HCT116 (cell line): ENCODE data around the gene TLN1. TPM values are rescaled to one million over a fixed set of nuclear protein-coding genes. Genes with fewer than 3 reads are reported as not detected.
A peak's percentile ranks its signal among the peaks of the same experiment; 100 is the strongest.

ENCODE experiments used
- ATAC-seq: fragments of 200-7000 bp; cut with Tn5 transposase; 2 replicates; pipeline ENCODE4 v1.9.1; 2020; ENCODE audit warnings: mild to moderate bottlenecking, moderate library complexity
- BruUV-seq: library from RNA; stranded (reverse); fragments of 400-500 nt; replicated peaks from 2 replicates; lab custom pipeline; 2021; lab: Mats Ljungman, UMichigan
- CTCF ChIA-PET: fragments of 300-600 bp; sonication (Branson Sonifier 250); formaldehyde crosslinking; loops from one replicate; lab custom pipeline; 2021; ENCODE audit warnings: antibody characterized with exemption; lab: Charles Lee
- POLR2A ChIA-PET: fragments of 300-600, 350-600 bp; sonication (Branson Sonifier 250); formaldehyde crosslinking; loops from one replicate; lab custom pipeline; 2021; ENCODE audit warnings: antibody characterized with exemption; lab: Charles Lee
- RAD21 ChIA-PET, 2 experiments: fragments of 300-600 bp; sonication (Branson Sonifier 250); formaldehyde crosslinking; loops; one replicate each; lab custom pipeline; 2023; ENCODE audit warnings: low total read pairs in 2 of 2; ENCODE audit not compliant: uncharacterized antibody in 2 of 2, unreplicated experiment in 2 of 2, low non-redundant PET in 1 of 2; lab: Charles Lee
- DNase-seq: peaks from one replicate; pipeline ENCODE4 v3.0.0-alpha.2; 2010; ENCODE audit warnings: low read depth, low spot score
- H2AFZ ChIP-seq: fragments of 200-600 bp; shearing (Covaris generic), sonication (generic); 2 replicates; pipeline ENCODE4 v1.6.1; 2017; ENCODE audit warnings: low read depth, mixed run types, mixed read lengths, antibody characterized with exemption, low read length; ENCODE audit not compliant: poor library complexity, severe bottlenecking
- H3K27ac ChIP-seq: 2 replicates; pipeline ENCODE4 v1.5.1; 2012; ENCODE audit warnings: low read depth, low read length
- H3K27me3 ChIP-seq: fragments of 200-600 bp; sonication (generic); 2 replicates; pipeline ENCODE4 v1.6.1; 2016; ENCODE audit warnings: mixed run types, low read length, mixed read lengths; ENCODE audit not compliant: insufficient read depth
- H3K36me3 ChIP-seq, 2 experiments: fragments of 200-500 bp in 1 of 2; fragments of 200-600 bp in 1 of 2; sonication (Bioruptor generic) in 1 of 2; sonication (generic) in 1 of 2; 2 replicates each; pipeline versions ENCODE4 v1.5.1 to v1.6.1; 2014 to 2016; ENCODE audit warnings: low read length in 2 of 2, inconsistent platforms in 1 of 2, mixed read lengths in 1 of 2, mixed run types in 1 of 2; ENCODE audit not compliant: insufficient read depth in 2 of 2, control insufficient read depth in 1 of 2
- H3K4me1 ChIP-seq, 2 experiments: fragments of 200-600 bp in 1 of 2; sonication (generic) in 1 of 2; 2 replicates each; pipeline versions ENCODE4 v1.5.1 to v1.6.1; 2012 to 2017; ENCODE audit warnings: low read length in 2 of 2, inconsistent platforms in 1 of 2, mild to moderate bottlenecking in 1 of 2, mixed read lengths in 1 of 2, mixed run types in 1 of 2, moderate library complexity in 1 of 2; ENCODE audit not compliant: insufficient read depth in 2 of 2, control insufficient read depth in 1 of 2
- H3K4me2 ChIP-seq: fragments of 200-600 bp; sonication (generic); 2 replicates; pipeline ENCODE4 v1.6.1; 2017; ENCODE audit warnings: mixed run types, low read length, mixed read lengths
- H3K4me3 ChIP-seq, 2 experiments: fragments of 200-600 bp in 1 of 2; sonication (generic) in 1 of 2; replicated peaks in 1 of 2; 2 replicates each; pipeline ENCODE4 v1.5.1; 2011 to 2016; ENCODE audit warnings: low read length in 2 of 2, control low read depth in 1 of 2, low read depth in 1 of 2, mild to moderate bottlenecking in 1 of 2, mixed read lengths in 1 of 2, mixed run types in 1 of 2
- H3K79me2 ChIP-seq: fragments of 200-600 bp; sonication (generic); 2 replicates; pipeline ENCODE4 v1.6.1; 2017; ENCODE audit warnings: mild to moderate bottlenecking, mixed run types, low read length, moderate library complexity, mixed read lengths; ENCODE audit not compliant: insufficient read depth
- H3K9ac ChIP-seq: fragments of 200-600 bp; sonication (generic); 2 replicates; pipeline ENCODE4 v1.6.1; 2016; ENCODE audit warnings: low read length, mixed read lengths
- H3K9me2 ChIP-seq: fragments of 200-600 bp; sonication (generic), shearing (Covaris generic); 2 replicates; pipeline ENCODE4 v1.6.1; 2017; ENCODE audit warnings: mixed run types, mild to moderate bottlenecking, moderate library complexity; ENCODE audit not compliant: insufficient read depth
- H3K9me3 ChIP-seq, 2 experiments: fragments of 200-500 bp in 1 of 2; fragments of 200-600 bp in 1 of 2; sonication (Bioruptor generic) in 1 of 2; sonication (generic) in 1 of 2; 2 replicates each; pipeline ENCODE4 v1.6.1; 2014 to 2017; ENCODE audit warnings: low read length in 2 of 2, mixed read lengths in 2 of 2, inconsistent platforms in 1 of 2, low read depth in 1 of 2, mild to moderate bottlenecking in 1 of 2, mixed run types in 1 of 2, moderate library complexity in 1 of 2; ENCODE audit not compliant: control insufficient read depth in 1 of 2, insufficient read depth in 1 of 2
- H4K20me1 ChIP-seq: fragments of 200-600 bp; sonication (generic), shearing (Covaris generic); 2 replicates; pipeline ENCODE4 v1.6.1; 2017; ENCODE audit warnings: mixed run types, mild to moderate bottlenecking, moderate library complexity; ENCODE audit not compliant: insufficient read depth
- ATF3 ChIP-seq: IDR thresholded peaks from 2 replicates; pipeline ENCODE4 v1.6.1; 2012
- CEBPB ChIP-seq: IDR thresholded peaks from 2 replicates; pipeline ENCODE4 v1.6.1; 2012; ENCODE audit warnings: low read depth
- EGR1 ChIP-seq: IDR thresholded peaks from 2 replicates; pipeline ENCODE4 v1.6.1; 2012; ENCODE audit warnings: low read depth
- EZH2 ChIP-seq: fragments of 200-600 bp; sonication (generic); IDR thresholded peaks from 2 replicates; pipeline ENCODE4 v1.6.1; 2017; ENCODE audit warnings: antibody characterized with exemption, mixed run types
- EZH2phosphoT487 ChIP-seq: fragments of 200-600 bp; IDR thresholded peaks from 2 replicates; pipeline ENCODE4 v1.6.1; 2018; ENCODE audit warnings: antibody characterized with exemption, borderline replicate concordance
- FOSL1 ChIP-seq: IDR thresholded peaks from 2 replicates; pipeline ENCODE4 v1.6.1; 2012; ENCODE audit warnings: low read depth
- JUND ChIP-seq: IDR thresholded peaks from 2 replicates; pipeline ENCODE4 v1.6.1; 2012
- POLR2A ChIP-seq: IDR thresholded peaks from 2 replicates; pipeline ENCODE4 v1.7.0; 2011; ENCODE audit warnings: borderline replicate concordance; ENCODE audit not compliant: insufficient read depth, insufficient read length; ENCODE audit errors: extremely low read depth
- POLR2AphosphoS5 ChIP-seq: IDR thresholded peaks from 2 replicates; pipeline ENCODE4 v1.6.1; 2011; ENCODE audit warnings: mild to moderate bottlenecking, low read depth, low read length, moderate library complexity
- RAD21 ChIP-seq: IDR thresholded peaks from 2 replicates; pipeline ENCODE4 v1.6.1; 2012; ENCODE audit warnings: low read depth, mild to moderate bottlenecking
- SIN3A ChIP-seq: IDR thresholded peaks from 2 replicates; pipeline ENCODE4 v1.6.1; 2012; ENCODE audit warnings: low read depth
- SRF ChIP-seq: IDR thresholded peaks from 2 replicates; pipeline ENCODE4 v1.6.1; 2012; ENCODE audit warnings: low read depth
- TCF7L2 ChIP-seq: IDR thresholded peaks from 2 replicates; pipeline ENCODE4 v1.7.0; 2011; ENCODE audit warnings: borderline replicate concordance, inconsistent platforms; ENCODE audit not compliant: insufficient read depth, insufficient read length; ENCODE audit errors: extremely low read depth
- YY1 ChIP-seq: IDR thresholded peaks from 2 replicates; pipeline ENCODE4 v1.6.1; 2011; ENCODE audit warnings: low read length, low read depth, moderate library complexity, mild to moderate bottlenecking; ENCODE audit not compliant: insufficient replicate concordance; ENCODE audit errors: extremely low read depth
- ZFX ChIP-seq: fragments of 450-650 bp; IDR thresholded peaks from 2 replicates; pipeline ENCODE4 v1.6.1; 2017
- ZNF274 ChIP-seq: fragments of 200-500 bp; sonication (Bioruptor generic); IDR thresholded peaks from 2 replicates; pipeline ENCODE4 v1.6.1; 2014; ENCODE audit warnings: mild to moderate bottlenecking, low read depth, low read length, inconsistent platforms
- intact Hi-C: fragments of 100-400 bp; cut with micrococcal nuclease; formaldehyde crosslinking; loops from 2 replicates; pipeline ENCODE4 v1.10.0; 2022
- total RNA-seq: library from RNA; stranded (reverse); gene quantifications from one replicate; pipeline ENCODE4 v1.2.1, GENCODE V29; 2021; ENCODE audit not compliant: unreplicated experiment
- TF ChIP-seq, protein P1 (sequence below): IDR thresholded peaks from 2 replicates; pipeline ENCODE4 v1.6.1; 2011; ENCODE audit warnings: mild to moderate bottlenecking, low read length, moderate library complexity; ENCODE audit not compliant: insufficient replicate concordance; ENCODE audit errors: extremely low read depth
- TF ChIP-seq, protein P2 (sequence below), 3 experiments: fragments of 200-600 bp in 1 of 3; sonication (generic) in 1 of 3; IDR thresholded peaks in 2 of 3; conservative IDR thresholded peaks in 1 of 3; 2 replicates each; pipeline ENCODE4 v1.5.1; 2012 to 2017; ENCODE audit warnings: low read depth in 2 of 3, low read length in 2 of 3, antibody characterized with exemption in 1 of 3, borderline replicate concordance in 1 of 3, control low read depth in 1 of 3, mild to moderate bottlenecking in 1 of 3, mixed read lengths in 1 of 3, mixed run types in 1 of 3, moderate library complexity in 1 of 3; ENCODE audit not compliant: insufficient read depth in 1 of 3
- TF ChIP-seq, protein P3 (sequence below): IDR thresholded peaks from 2 replicates; pipeline ENCODE4 v1.6.1; 2012; ENCODE audit warnings: low read depth

The TLN1 gene
- total RNA-seq, 1 experiment from 2014 or later = 144 TPM

DNA sequence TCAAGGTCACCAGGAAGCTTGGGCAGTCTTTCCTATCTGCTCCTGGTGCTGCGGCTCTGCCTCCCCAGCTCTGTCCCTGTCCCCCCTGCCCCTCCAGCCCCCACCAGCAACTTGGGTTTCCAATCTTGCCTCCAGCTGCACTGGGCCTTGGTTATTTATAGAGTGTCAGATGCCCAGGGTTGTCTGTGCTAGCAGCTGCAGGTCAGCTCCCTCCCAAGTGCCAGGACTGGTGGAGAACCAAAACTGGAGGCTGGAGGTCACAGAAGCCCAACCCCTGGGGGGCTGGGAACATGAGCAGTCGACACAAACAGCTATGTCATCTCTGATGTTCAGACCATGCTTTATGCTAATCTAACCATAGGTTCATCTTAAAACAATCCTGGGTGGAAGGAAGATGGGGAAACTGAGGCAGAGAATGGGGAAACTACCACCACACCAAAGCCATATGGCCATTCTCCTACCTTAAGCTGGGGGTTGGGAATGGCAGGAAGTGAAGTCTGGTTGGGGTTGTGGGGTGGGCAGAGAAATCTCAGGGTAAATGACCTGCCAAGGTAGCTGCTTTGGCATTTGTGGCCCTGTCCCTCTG lies 43.9 kb downstream of the TLN1 start:
- RAD21 ChIA-PET = interaction anchor here (0.6 to 1.2 kb wide), 2 partner anchors 30 to 61 kb away, joined by 3 to 5 read pairs; partner anchors contain the start of genes CCDC107 (in 1 of the 2), GBA2 (in 1 of the 2), RGP1 (in 1 of the 2) and RMRP (in 1 of the 2)
- Histone ChIP-seq H3K9ac (peak overlapping the region; percentile 96), H3K4me3 (peak overlapping the region; percentile 83 to 90), H3K27me3 (no peaks in the 10 kb centered on the region), H3K4me2 (peak overlapping the region; percentile 90), H3K4me1 (peaks cover 18 to 30% of the 10 kb centered on the region in 2 experiments), H2AFZ (no peak overlapping the region), H4K20me1 (no peaks in the 10 kb centered on the region), H3K79me2 (peaks cover 45% of the 10 kb centered on the region), H3K9me2 (no peaks in the 10 kb centered on the region), H3K36me3 (peaks cover 39 to 48% of the 10 kb centered on the region in 2 experiments; a peak in 3 of 4 replicates), H3K9me3 (no peaks in the 10 kb centered on the region), H3K27ac (peak overlapping the region; percentile 97)
- CTCF ChIA-PET = interaction anchor here (1.3 to 2.3 kb wide), 2 partner anchors 9 to 24 kb away, joined by 3 to 15 read pairs; partner anchors contain the start of gene ARHGEF39
- intact Hi-C loops = no loop called here
- POLR2A ChIA-PET = interaction anchor here (0.9 to 4.2 kb wide), 5 partner anchors 8 to 44 kb away, joined by 3 to 16 read pairs (median 5); partner anchors contain the start of genes ARHGEF39, CCDC107, CREB3 and RMRP
- no TSS peak for BruUV-seq
- no peak for TF ChIP-seq FOSL1
- TF ChIP-seq POLR2A = no peak
- no peak for TF ChIP-seq CEBPB
- no peak for TF ChIP-seq EZH2phosphoT487
- TF ChIP-seq, protein P1, sequence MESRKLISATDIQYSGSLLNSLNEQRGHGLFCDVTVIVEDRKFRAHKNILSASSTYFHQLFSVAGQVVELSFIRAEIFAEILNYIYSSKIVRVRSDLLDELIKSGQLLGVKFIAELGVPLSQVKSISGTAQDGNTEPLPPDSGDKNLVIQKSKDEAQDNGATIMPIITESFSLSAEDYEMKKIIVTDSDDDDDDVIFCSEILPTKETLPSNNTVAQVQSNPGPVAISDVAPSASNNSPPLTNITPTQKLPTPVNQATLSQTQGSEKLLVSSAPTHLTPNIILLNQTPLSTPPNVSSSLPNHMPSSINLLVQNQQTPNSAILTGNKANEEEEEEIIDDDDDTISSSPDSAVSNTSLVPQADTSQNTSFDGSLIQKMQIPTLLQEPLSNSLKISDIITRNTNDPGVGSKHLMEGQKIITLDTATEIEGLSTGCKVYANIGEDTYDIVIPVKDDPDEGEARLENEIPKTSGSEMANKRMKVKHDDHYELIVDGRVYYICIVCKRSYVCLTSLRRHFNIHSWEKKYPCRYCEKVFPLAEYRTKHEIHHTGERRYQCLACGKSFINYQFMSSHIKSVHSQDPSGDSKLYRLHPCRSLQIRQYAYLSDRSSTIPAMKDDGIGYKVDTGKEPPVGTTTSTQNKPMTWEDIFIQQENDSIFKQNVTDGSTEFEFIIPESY = no peak
- no peak for TF ChIP-seq SRF
- TF ChIP-seq ZFX = no peak
- no peak for TF ChIP-seq ATF3
- TF ChIP-seq TCF7L2 = no peak
- no peak for TF ChIP-seq JUND
- no peak for TF ChIP-seq YY1
- TF ChIP-seq EGR1 = no peak
- TF ChIP-seq EZH2 = no peak
- no peak for TF ChIP-seq ZNF274
- no peak for TF ChIP-seq RAD21
- TF ChIP-seq SIN3A = no peak
- TF ChIP-seq, protein P2, sequence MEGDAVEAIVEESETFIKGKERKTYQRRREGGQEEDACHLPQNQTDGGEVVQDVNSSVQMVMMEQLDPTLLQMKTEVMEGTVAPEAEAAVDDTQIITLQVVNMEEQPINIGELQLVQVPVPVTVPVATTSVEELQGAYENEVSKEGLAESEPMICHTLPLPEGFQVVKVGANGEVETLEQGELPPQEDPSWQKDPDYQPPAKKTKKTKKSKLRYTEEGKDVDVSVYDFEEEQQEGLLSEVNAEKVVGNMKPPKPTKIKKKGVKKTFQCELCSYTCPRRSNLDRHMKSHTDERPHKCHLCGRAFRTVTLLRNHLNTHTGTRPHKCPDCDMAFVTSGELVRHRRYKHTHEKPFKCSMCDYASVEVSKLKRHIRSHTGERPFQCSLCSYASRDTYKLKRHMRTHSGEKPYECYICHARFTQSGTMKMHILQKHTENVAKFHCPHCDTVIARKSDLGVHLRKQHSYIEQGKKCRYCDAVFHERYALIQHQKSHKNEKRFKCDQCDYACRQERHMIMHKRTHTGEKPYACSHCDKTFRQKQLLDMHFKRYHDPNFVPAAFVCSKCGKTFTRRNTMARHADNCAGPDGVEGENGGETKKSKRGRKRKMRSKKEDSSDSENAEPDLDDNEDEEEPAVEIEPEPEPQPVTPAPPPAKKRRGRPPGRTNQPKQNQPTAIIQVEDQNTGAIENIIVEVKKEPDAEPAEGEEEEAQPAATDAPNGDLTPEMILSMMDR (IDR thresholded peaks at IDR 0.05 in 2 of 3, conservative IDR thresholded peaks at IDR 0.05 in 1 of 3; ENCODE audit: borderline replicate concordance in 1 of 3, insufficient read depth in 1 of 3, low read depth in 2 of 3, low read length in 2 of 3) = no peak
- TF ChIP-seq POLR2AphosphoS5 = no peak
- TF ChIP-seq, protein P3, sequence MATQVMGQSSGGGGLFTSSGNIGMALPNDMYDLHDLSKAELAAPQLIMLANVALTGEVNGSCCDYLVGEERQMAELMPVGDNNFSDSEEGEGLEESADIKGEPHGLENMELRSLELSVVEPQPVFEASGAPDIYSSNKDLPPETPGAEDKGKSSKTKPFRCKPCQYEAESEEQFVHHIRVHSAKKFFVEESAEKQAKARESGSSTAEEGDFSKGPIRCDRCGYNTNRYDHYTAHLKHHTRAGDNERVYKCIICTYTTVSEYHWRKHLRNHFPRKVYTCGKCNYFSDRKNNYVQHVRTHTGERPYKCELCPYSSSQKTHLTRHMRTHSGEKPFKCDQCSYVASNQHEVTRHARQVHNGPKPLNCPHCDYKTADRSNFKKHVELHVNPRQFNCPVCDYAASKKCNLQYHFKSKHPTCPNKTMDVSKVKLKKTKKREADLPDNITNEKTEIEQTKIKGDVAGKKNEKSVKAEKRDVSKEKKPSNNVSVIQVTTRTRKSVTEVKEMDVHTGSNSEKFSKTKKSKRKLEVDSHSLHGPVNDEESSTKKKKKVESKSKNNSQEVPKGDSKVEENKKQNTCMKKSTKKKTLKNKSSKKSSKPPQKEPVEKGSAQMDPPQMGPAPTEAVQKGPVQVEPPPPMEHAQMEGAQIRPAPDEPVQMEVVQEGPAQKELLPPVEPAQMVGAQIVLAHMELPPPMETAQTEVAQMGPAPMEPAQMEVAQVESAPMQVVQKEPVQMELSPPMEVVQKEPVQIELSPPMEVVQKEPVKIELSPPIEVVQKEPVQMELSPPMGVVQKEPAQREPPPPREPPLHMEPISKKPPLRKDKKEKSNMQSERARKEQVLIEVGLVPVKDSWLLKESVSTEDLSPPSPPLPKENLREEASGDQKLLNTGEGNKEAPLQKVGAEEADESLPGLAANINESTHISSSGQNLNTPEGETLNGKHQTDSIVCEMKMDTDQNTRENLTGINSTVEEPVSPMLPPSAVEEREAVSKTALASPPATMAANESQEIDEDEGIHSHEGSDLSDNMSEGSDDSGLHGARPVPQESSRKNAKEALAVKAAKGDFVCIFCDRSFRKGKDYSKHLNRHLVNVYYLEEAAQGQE = no peak
- no peak for ATAC-seq
- DNase-seq = no peak
